Breast epithelium (tissue), 4 donors: ENCODE results near the gene PLET1. TPM values are rescaled to one million over a fixed set of nuclear protein-coding genes. Genes with fewer than 3 reads are reported as not detected.

Experiments used
- DNase-seq, 2 donors: peaks; one replicate each; pipeline ENCODE4 v3.0.0-alpha.2; 2019; ENCODE audit warnings: low spot score in 2 of 2
- H3K27ac ChIP-seq, 2 donors: fragments of 200-600 bp; sonication (generic) in 1 of 2; one replicate each; pipeline ENCODE4 v1.5.1; 2016 to 2019; ENCODE audit warnings: mild to moderate bottlenecking in 1 of 2
- H3K27me3 ChIP-seq, 2 donors: fragments of 200-600 bp; sonication (generic) in 1 of 2; one replicate each; pipeline versions ENCODE4 v1.5.1 to v1.6.0; 2017 to 2019; ENCODE audit warnings: control low read depth in 1 of 2, mild to moderate bottlenecking in 1 of 2
- H3K36me3 ChIP-seq: fragments of 200-600 bp; one replicate; pipeline ENCODE4 v1.5.1; 2019
- H3K4me1 ChIP-seq, 2 donors: fragments of 200-600 bp; sonication (generic); one replicate each; pipeline ENCODE4 v1.5.1; 2016 to 2019; ENCODE audit warnings: control low read depth in 1 of 2
- H3K4me3 ChIP-seq, 3 donors: fragments of 200-600 bp; sonication (generic); 1 replicate in 2 of 3; 2 replicates in 1 of 3; pipeline ENCODE4 v1.5.1; 2016 to 2019; ENCODE audit warnings: mild to moderate bottlenecking in 3 of 3, moderate library complexity in 2 of 3
- H3K9me3 ChIP-seq, 2 donors: fragments of 200-600 bp; sonication (generic) in 1 of 2; one replicate each; pipeline ENCODE4 v1.5.1; 2016 to 2019; ENCODE audit warnings: control low read depth in 1 of 2
- CTCF ChIP-seq, 3 donors: fragments of 450-650 bp; IDR thresholded peaks; one replicate each; pipeline ENCODE4 v1.5.1; 2016 to 2017; ENCODE audit warnings: antibody characterized with exemption in 3 of 3, mild to moderate bottlenecking in 3 of 3, moderate library complexity in 3 of 3
- POLR2A ChIP-seq: fragments of 450-650 bp; IDR thresholded peaks from one replicate; pipeline ENCODE4 v1.6.1; 2016; ENCODE audit warnings: antibody characterized with exemption, mild to moderate bottlenecking, moderate library complexity
- POLR2AphosphoS5 ChIP-seq, 3 donors: sonication (generic); formaldehyde crosslinking; IDR thresholded peaks; one replicate each; pipeline ENCODE4 v1.6.1; 2017; ENCODE audit warnings: antibody characterized with exemption in 3 of 3
- intact Hi-C: fragments of 100-400 bp; cut with DNase I; formaldehyde crosslinking; loops from one replicate; pipeline ENCODE4 v1.15.1; 2023; ENCODE audit warnings: low total_unique reads
- total RNA-seq, 3 donors: library from RNA; depleted of rRNA; stranded (reverse); fragments of >200 nt; gene quantifications; one replicate each; pipeline ENCODE4 v1.1.0, GENCODE V29; 2016

PLET1 gene
- total RNA-seq, 3 donors from 2014 or later, result not detected

- TF ChIP-seq POLR2AphosphoS5 (IDR thresholded peaks at IDR 0.05), result no peak
- no peak for TF ChIP-seq CTCF (IDR thresholded peaks at IDR 0.05)
- TF ChIP-seq POLR2A, result no peak
- no peak for DNase-seq
- H3K36me3 ChIP-seq, result no peaks in the 10 kb centered on the region
- H3K27me3 ChIP-seq, result no peaks in the 10 kb centered on the region
- intact Hi-C loops, result loop anchor here (5.0 kb wide), 1 partner anchor 917 kb away; no protein-coding TSS in a partner anchor
- H3K27ac ChIP-seq, result no peak overlapping the region
- H3K4me3 ChIP-seq, result no peak overlapping the region
- no peaks in the 10 kb centered on the region for H3K4me1 ChIP-seq
- H3K9me3 ChIP-seq, result no peaks in the 10 kb centered on the region
Measured at GRCh38 chr11:112304914-112305313, 44.3 kb upstream of the PLET1 start.

- H3K9me3 ChIP-seq, result no peaks in the 10 kb centered on the region
- no peaks in the 10 kb centered on the region for H3K4me1 ChIP-seq
- intact Hi-C loops, result no loop called here
- DNase-seq, result no peak
- H3K36me3 ChIP-seq, result no peaks in the 10 kb centered on the region
- H3K4me3 ChIP-seq, result no peak overlapping the region
- TF ChIP-seq CTCF (IDR thresholded peaks at IDR 0.05), result no peak
- TF ChIP-seq POLR2AphosphoS5 (IDR thresholded peaks at IDR 0.05), result no peak
- no peak for TF ChIP-seq POLR2A
- H3K27ac ChIP-seq, result no peak overlapping the region
- no peaks in the 10 kb centered on the region for H3K27me3 ChIP-seq
Measured at GRCh38 chr11:112303616-112304015, 43.0 kb upstream of the PLET1 start.

- Histone ChIP-seq H3K27ac (no peak overlapping the region), H3K4me3 (no peak overlapping the region), H3K9me3 (no peaks in the 10 kb centered on the region), H3K36me3 (no peaks in the 10 kb centered on the region), H3K4me1 (no peaks in the 10 kb centered on the region), H3K27me3 (no peaks in the 10 kb centered on the region)
- TF ChIP-seq POLR2A (no peak), POLR2AphosphoS5 (IDR thresholded peaks at IDR 0.05) (no peak), CTCF (IDR thresholded peaks at IDR 0.05) (no peak)
- intact Hi-C loops, result no loop called here
- no peak for DNase-seq
Measured at GRCh38 chr11:112302226-112302868, 41.7 kb upstream of the PLET1 start.

- no peak for DNase-seq
- Histone ChIP-seq H3K9me3 (no peaks in the 10 kb centered on the region), H3K4me1 (no peaks in the 10 kb centered on the region), H3K27me3 (no peaks in the 10 kb centered on the region), H3K4me3 (no peak overlapping the region), H3K27ac (no peak overlapping the region), H3K36me3 (no peaks in the 10 kb centered on the region)
- TF ChIP-seq POLR2A (no peak), POLR2AphosphoS5 (IDR thresholded peaks at IDR 0.05) (no peak), CTCF (IDR thresholded peaks at IDR 0.05) (no peak)
- intact Hi-C loops, result no loop called here
Measured at GRCh38 chr11:112300094-112300786, 39.6 kb upstream of the PLET1 start.

GRCh38 chr11:112298535-112298934, 37.9 kb upstream of the PLET1 start:
- Histone ChIP-seq H3K27ac (no peak overlapping the region), H3K9me3 (no peaks in the 10 kb centered on the region), H3K4me1 (no peaks in the 10 kb centered on the region), H3K36me3 (no peaks in the 10 kb centered on the region), H3K27me3 (no peaks in the 10 kb centered on the region), H3K4me3 (no peak overlapping the region)
- intact Hi-C loops, result no loop called here
- no peak for TF ChIP-seq POLR2A
- TF ChIP-seq CTCF (IDR thresholded peaks at IDR 0.05), result no peak
- no peak for TF ChIP-seq POLR2AphosphoS5 (IDR thresholded peaks at IDR 0.05)
- DNase-seq, result no peak
